K562 (cell line): Measurements from ENCODE around the gene SLC34A3. TPM values are rescaled to one million over a fixed set of nuclear protein-coding genes. Genes with fewer than 3 reads are reported as not detected.

Source experiments
- ATAC-seq: fragments of 200-7000 bp; cut with Tn5 transposase; 3 replicates; pipeline ENCODE4 v1.9.1; 2020; ENCODE audit warnings: moderate library complexity
- BruUV-seq: library from RNA; stranded (reverse); fragments of 400-500 nt; replicated peaks from 2 replicates; lab custom pipeline; 2021; lab: Mats Ljungman, UMichigan
- CTCF ChIA-PET: fragments of 300-600 bp; formaldehyde crosslinking; extraction: SDS; loops from one replicate; lab custom pipeline; 2021; ENCODE audit warnings: low intra/inter-chr PET ratio; lab: Yijun Ruan, JAX
- POLR2A ChIA-PET: fragments of 300-600, 350-650 bp; sonication (Branson Sonifier 250); formaldehyde crosslinking; extraction: SDS; loops from one replicate; lab custom pipeline; 2021; ENCODE audit warnings: antibody characterized with exemption, inconsistent platforms; lab: Yijun Ruan, JAX
- DNase-seq, 4 experiments: peaks; one replicate each; pipeline versions ENCODE4 v3.0.0 to v3.0.0-alpha.2; 2011 to 2018; ENCODE audit warnings: low spot score in 3 of 4, mixed read lengths in 3 of 4; ENCODE audit errors: extremely low read depth in 1 of 4
- FAIRE-seq: peaks from 2 replicates; lab custom pipeline; 2011; peaks lifted over from hg19 to GRCh38; lab: Jason Lieb, UNC
- H2AFZ ChIP-seq: 2 replicates; pipeline ENCODE4 v1.6.0; 2011; ENCODE audit warnings: low read depth, low read length, control low read depth, inconsistent platforms
- H3K27ac ChIP-seq: fragments of 200-600 bp; 3 replicates; pipeline ENCODE4 v1.8.0; 2011; ENCODE audit warnings: low read depth, mild to moderate bottlenecking, control low read depth, inconsistent platforms, low read length, moderate library complexity, mixed read lengths; ENCODE audit errors: extremely low read depth
- H3K27me3 ChIP-seq, 2 experiments: fragments of 300-600 bp in 1 of 2; 2 replicates in 1 of 2; 3 replicates in 1 of 2; pipeline versions ENCODE4 v1.6.0 to v1.8.0; 2011; ENCODE audit warnings: inconsistent platforms in 2 of 2, low read length in 2 of 2, mild to moderate bottlenecking in 1 of 2, mixed read lengths in 1 of 2, moderate library complexity in 1 of 2; ENCODE audit not compliant: control insufficient read depth in 2 of 2, insufficient read depth in 2 of 2
- H3K36me3 ChIP-seq: fragments of 300-600 bp; 3 replicates; pipeline ENCODE4 v1.8.0; 2011; ENCODE audit warnings: mild to moderate bottlenecking, low read length, inconsistent platforms; ENCODE audit not compliant: control insufficient read depth, insufficient read depth
- H3K4me1 ChIP-seq, 2 experiments: fragments of 200-600 bp in 1 of 2; replicated peaks in 1 of 2; 2 replicates in 1 of 2; 3 replicates in 1 of 2; pipeline versions ENCODE4 v1.5.1 to v1.8.0; 2011; ENCODE audit warnings: inconsistent platforms in 2 of 2, low read length in 2 of 2, mild to moderate bottlenecking in 1 of 2, mixed read lengths in 1 of 2, moderate library complexity in 1 of 2; ENCODE audit not compliant: control insufficient read depth in 2 of 2, insufficient read depth in 2 of 2
- H3K4me2 ChIP-seq: 2 replicates; pipeline ENCODE4 v1.6.1; 2011; ENCODE audit warnings: low read length, control low read depth, inconsistent platforms, mixed read lengths; ENCODE audit not compliant: insufficient read depth
- H3K4me3 ChIP-seq: fragments of 200-600 bp; sonication (generic), shearing (Covaris generic); 2 replicates; pipeline ENCODE4 v1.5.1; 2016; ENCODE audit warnings: control low read depth, inconsistent platforms
- H3K79me2 ChIP-seq: fragments of 200-600 bp; 3 replicates; pipeline ENCODE4 v1.8.0; 2011; ENCODE audit warnings: low read length, inconsistent platforms; ENCODE audit not compliant: control insufficient read depth, insufficient read depth
- H3K9ac ChIP-seq, 2 experiments: 2 replicates each; pipeline versions ENCODE4 v1.6.0 to v1.6.1; 2011; ENCODE audit warnings: low read depth in 2 of 2, low read length in 2 of 2, control low read depth in 1 of 2, inconsistent platforms in 1 of 2, mild to moderate bottlenecking in 1 of 2, mixed read lengths in 1 of 2; ENCODE audit not compliant: insufficient read depth in 1 of 2
- H3K9me1 ChIP-seq: one replicate; pipeline ENCODE4 v1.6.0; 2011; ENCODE audit warnings: inconsistent platforms, mild to moderate bottlenecking, low read length, moderate library complexity; ENCODE audit not compliant: control insufficient read depth, insufficient read depth
- H3K9me3 ChIP-seq: replicated peaks from 2 replicates; pipeline ENCODE4 v1.5.1; 2011; ENCODE audit warnings: low read depth, low read length, inconsistent platforms; ENCODE audit not compliant: control insufficient read depth, insufficient read depth
- H4K20me1 ChIP-seq: replicated peaks from 2 replicates; pipeline ENCODE4 v1.6.1; 2011; ENCODE audit warnings: low read length, inconsistent platforms, mixed read lengths; ENCODE audit not compliant: control insufficient read depth, insufficient read depth
- POLR2G ChIP-seq: fragments of 200-400 bp; formaldehyde crosslinking; IDR thresholded peaks from 2 replicates; pipeline ENCODE4 v1.6.1; 2017; ENCODE audit warnings: low read depth, mild to moderate bottlenecking, antibody characterized with exemption, low read length, moderate library complexity
- POLR3A ChIP-seq: IDR thresholded peaks from 2 replicates; pipeline ENCODE4 v1.6.1; 2011; ENCODE audit warnings: borderline replicate concordance, mild to moderate bottlenecking, moderate library complexity; ENCODE audit not compliant: insufficient read length, insufficient read depth; ENCODE audit errors: extremely low read depth
- RBFOX2 ChIP-seq: fragments of 200-400 bp; formaldehyde crosslinking; IDR thresholded peaks from 2 replicates; pipeline ENCODE4 v1.6.1; 2017; ENCODE audit warnings: low read depth, mild to moderate bottlenecking, low read length, moderate library complexity
- ZNF778 ChIP-seq: fragments of 450-650 bp; formaldehyde crosslinking; IDR thresholded peaks from 2 replicates; pipeline ENCODE4 v1.4.0; 2020; ENCODE audit warnings: mild to moderate bottlenecking, moderate library complexity
- WGBS: fragments of 100-300 bp; shearing (Covaris generic); methylation state at CpG from one replicate; pipeline ENCODE4 v1.1.6; 2016; ENCODE audit warnings: low coverage, mixed read lengths; ENCODE audit not compliant: insufficient coverage; ENCODE audit errors: missing lambda C conversion rate; 5-methylcytosine and 5-hydroxymethylcytosine counted together
- in situ Hi-C: fragments of 300-500 bp; cut with MboI; formaldehyde crosslinking; loops from 4 replicates; pipeline ENCODE4 v1.15.0; 2018; ENCODE audit warnings: inconsistent platforms, mixed read lengths
- intact Hi-C: fragments of 100-400 bp; cut with micrococcal nuclease; formaldehyde crosslinking; loops from 2 replicates; pipeline ENCODE4 v1.14.2; 2022
- polyA plus RNA-seq, 8 experiments: library from polyadenylated mRNA; depleted of rRNA in 4 of 8; stranded (reverse) in 5 of 8; unstranded in 3 of 8; fragments of >200 nt; fragmentation: Nextera tagmentation in 2 of 8; fragmentation: Illumina TruSeq in 1 of 8; extraction: Ambion mirVana in 2 of 8; extraction: Trizol in 1 of 8; gene quantifications; 2 replicates each; pipeline versions ENCODE4 v1.2.1 to v1.2.3, GENCODE V29; 2011 to 2014; ENCODE audit warnings: inconsistent platforms in 1 of 8, missing spikeins in 1 of 8
- total RNA-seq, 7 experiments: library from RNA; depleted of rRNA in 6 of 7; stranded (reverse); fragments of >200 nt in 6 of 7; fragmentation: Illumina TruSeq in 2 of 7; extraction: Trizol in 2 of 7; gene quantifications; 2 replicates each; pipeline versions ENCODE4 v1.2.1 to v1.2.3, GENCODE V29; 2011 to 2021; ENCODE audit warnings: low replicate concordance in 1 of 7

Gene SLC34A3
- total and polyA plus RNA-seq, 9 of the 15 experiments (the other 6 are each of a cell fraction or from before 2014, with no cell fraction given) = not detected

DNA sequence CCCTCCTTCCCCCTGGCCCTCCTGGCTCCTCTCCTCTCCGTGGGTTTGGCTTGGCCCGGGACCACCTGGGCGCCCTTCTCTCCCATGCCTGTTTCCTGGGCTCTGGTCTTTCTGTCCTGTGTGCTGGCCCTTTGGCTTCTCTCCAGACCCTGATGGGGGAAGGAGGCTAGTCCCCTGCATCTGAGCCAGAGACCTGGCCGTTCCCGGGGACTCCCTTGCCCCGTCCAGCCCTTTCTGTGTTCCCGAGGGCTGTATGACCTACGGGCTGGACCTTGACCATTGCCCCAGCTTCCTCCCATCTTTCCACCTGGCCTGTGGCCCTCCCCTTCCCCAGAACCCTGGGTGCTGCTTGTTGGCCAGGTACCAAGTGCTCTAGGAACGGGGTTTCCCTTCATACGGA is 32.8 kb downstream of the SLC34A3 start:
- intact Hi-C loops = no loop called here
- Histone ChIP-seq H3K4me2 (no peak overlapping the region), H3K36me3 (peaks cover 59% of the 10 kb centered on the region; the same call in 2 of the 3 replicates), H3K9ac (peak overlapping the region in 1 of 2 experiments; percentile 10; a peak in 1 of 4 replicates), H3K27ac (no peak overlapping the region), H3K4me1 (peaks cover 8 to 38% of the 10 kb centered on the region in 2 experiments; a peak in 4 of 5 replicates), H3K27me3 (no peaks in the 10 kb centered on the region), H3K9me1 (no peaks in the 10 kb centered on the region), H2AFZ (no peak overlapping the region), H3K9me3 (no peaks in the 10 kb centered on the region), H4K20me1 (no peaks in the 10 kb centered on the region), H3K79me2 (peaks cover 6% of the 10 kb centered on the region; the same call in 1 of the 3 replicates), H3K4me3 (no peak overlapping the region)
- in situ Hi-C loops = no loop called here
- TF ChIP-seq RBFOX2 (0 out of 2 replicates have a peak, but pooled peaks have one; percentile 9), POLR3A (no peak)
- ChIA-PET CTCF (no interaction called here), POLR2A (interaction anchor here (1.0 to 1.1 kb wide), 2 partner anchors 14 to 38 kb away, joined by 3 to 4 read pairs; partner anchors contain the start of genes NRARP and TOR4A)
- FAIRE-seq = no peak
- no peak for DNase-seq
- 90% methylated on average over 8 of the region's 10 CpGs for WGBS
- BruUV-seq = no TSS peak
- ATAC-seq = no peak

DNA sequence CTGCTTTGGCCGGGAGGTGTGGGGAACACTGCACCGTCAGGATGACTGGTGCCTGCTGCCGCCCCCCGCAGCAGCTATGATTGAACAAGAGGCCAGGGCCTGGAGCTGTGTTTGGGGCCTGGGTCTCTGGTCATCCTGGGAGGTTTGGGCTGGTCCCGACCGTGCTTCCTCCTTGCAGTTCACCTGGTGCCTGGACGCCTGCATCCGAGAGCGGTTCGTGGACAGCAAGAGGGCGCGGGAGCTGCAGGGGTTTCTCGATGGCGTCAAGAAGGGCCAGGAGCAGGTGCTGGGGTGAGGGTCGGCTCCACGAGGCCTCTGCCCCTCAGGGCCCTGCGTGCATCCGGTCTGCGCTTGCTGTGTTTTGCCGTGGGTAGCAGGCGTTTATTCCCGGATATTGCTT is 33.4 kb downstream of the SLC34A3 start:
- no peak for DNase-seq
- WGBS = 89% methylated on average over 18 of the region's 22 CpGs
- TF ChIP-seq POLR2G (peak; percentile 64), ZNF778 (CRISPR knock-in tag) (no peak)
- Histone ChIP-seq H2AFZ (no peak overlapping the region), H4K20me1 (no peaks in the 10 kb centered on the region), H3K4me3 (no peak overlapping the region), H3K4me1 (peaks cover 13 to 44% of the 10 kb centered on the region in 2 experiments), H3K9me3 (no peaks in the 10 kb centered on the region), H3K27ac (no peak overlapping the region), H3K4me2 (no peak overlapping the region), H3K27me3 (no peaks in the 10 kb centered on the region), H3K36me3 (peaks cover 59% of the 10 kb centered on the region; the same call in 2 of the 3 replicates), H3K79me2 (peaks cover 5% of the 10 kb centered on the region; the same call in 2 of the 3 replicates), H3K9ac (peak overlapping the region in 1 of 2 experiments; percentile 52; a peak in 1 of 4 replicates), H3K9me1 (no peaks in the 10 kb centered on the region)
- intact Hi-C loops (no loop called here), in situ Hi-C loops (no loop called here)
- FAIRE-seq = no peak
- ChIA-PET POLR2A (interaction anchor here (1.0 to 2.2 kb wide), 4 partner anchors 13 to 38 kb away, joined by 3 to 5 read pairs (median 4); partner anchors contain the start of genes NRARP and TOR4A), CTCF (no interaction called here)
- BruUV-seq = no TSS peak
- ATAC-seq = no peak
